Measurements from ENCODE around the gene NHLRC1.
"Not testable (repeated sequence)": the region's sequence is repeated elsewhere in the genome, so short reads cannot be mapped to it uniquely, and the experiment has no call there.

Gene NHLRC1

DNA sequence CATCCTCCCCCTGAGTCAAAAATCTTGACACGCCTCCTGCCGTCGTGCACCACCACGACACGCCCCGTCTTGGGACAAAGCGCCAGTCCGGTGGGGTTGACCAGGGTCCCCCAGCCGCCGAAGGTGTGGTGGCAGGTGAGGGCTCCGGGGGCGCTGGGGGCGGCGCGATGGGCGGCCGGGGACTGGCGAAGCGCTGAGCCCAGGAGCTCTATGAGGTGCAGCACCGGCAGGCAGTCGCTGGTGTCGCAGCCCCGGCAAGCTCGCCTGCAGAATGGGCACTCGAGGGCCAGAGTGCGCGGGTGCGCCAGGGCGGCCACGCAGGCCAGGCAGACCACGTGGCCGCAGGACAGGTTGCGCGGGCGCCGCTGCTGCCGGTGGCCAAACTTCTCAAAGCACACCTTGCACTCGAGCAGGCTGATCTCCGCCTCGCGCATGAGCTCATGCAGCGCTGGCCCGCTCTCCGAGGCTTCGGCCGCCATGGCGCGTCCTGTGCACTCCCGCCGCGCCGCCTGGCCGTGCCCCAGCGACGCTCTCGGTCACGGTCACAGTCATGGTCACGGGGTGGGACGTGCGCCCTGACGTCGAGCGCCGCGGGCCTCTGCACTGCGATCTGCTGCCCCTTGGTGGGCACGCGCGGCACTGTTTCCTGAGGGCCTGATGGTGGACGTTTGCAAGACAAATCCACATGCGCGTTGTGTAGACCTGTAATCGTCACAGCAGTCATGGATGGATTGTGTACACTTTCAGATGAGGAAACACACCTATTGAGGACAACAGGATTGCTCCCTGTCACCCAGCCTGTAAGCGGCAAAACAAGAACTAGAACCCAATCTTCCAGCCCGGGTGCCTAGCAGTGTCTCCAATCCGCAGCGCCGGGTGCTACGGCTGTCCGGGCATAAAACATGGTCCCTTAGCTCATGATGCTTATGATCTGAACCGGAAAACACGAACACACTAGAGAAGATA, at the start of gene NHLRC1:
Gene NHLRC1, minus strand, starts transcription at position 550 of the 966 bp plus-strand sequence. Its CDS starts 71 bp downstream, at position 479.
- no peak for DNase-seq

DNA sequence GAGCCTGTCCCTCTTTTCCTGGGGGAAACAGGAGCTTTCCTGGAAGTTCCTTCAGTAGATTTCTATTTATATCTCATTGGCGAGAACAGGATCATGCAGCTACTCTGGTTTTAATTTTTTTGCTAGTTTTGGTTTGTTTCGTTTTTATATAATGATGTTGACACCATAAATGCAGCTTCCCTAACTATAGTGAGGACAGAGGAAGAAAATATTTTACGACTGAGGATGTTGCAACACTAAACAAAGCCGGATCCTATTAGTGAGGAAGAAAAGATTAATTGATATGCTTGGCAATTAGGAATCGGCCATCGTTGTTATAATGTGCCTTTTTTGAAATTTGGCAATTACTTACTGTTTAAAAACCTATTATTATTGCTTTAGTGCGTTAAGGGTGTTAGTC, 49.4 kb upstream of the NHLRC1 start:
- DNase-seq = no peak

DNA sequence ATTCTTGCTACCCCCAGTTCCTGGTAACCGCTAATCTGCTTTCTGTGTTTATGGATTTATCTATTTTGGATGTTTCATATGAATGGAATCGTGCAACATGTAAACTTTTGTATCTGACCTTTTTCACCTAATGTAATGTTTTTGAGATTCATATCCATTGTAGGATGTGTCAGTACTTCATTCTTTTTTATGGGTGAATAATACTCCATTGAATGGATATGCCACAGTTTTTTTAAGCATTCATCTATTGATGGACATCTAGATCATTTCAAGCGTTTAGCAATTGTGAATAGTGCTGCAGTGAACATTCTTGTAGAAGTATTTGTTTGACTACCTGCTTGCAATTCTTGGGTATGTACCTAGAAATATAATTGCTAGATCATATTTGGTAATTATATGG, 45.8 kb upstream of the NHLRC1 start:
- no peak for DNase-seq

DNA sequence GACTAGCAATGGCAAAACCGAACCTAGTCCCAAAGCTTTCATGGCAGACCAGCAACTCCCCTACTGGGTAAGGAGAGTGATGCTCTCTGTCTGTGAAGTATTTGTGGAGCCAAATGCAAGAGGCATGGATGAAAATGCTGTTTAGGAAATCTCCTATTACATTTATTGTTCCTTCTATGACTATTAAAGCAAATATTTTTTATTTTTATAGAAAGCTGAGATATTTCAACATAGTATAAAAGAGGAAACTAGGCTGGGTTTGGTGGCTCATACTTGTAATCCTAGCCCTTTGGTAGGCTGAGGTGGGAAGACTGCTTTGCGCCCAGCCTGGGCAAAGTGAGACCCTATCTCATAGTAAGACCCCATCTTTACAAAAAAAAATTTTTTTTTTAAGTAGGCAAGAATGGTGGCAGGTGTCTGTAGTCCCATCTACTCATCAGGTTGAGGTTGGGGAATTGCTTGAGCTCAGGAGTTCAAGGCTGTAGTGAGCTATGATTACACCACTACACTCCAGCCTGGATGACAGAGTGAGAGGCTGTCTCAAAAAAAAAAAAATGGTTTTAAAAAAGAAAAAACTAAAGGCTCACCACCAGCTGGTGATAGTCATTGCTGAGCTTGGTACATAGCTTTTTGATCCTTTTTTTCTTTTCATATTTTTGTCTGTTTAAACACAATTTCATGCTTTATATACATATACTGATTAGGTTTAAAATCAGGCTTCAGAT, 44.0 kb upstream of the NHLRC1 start:
- DNase-seq = no peak

DNA sequence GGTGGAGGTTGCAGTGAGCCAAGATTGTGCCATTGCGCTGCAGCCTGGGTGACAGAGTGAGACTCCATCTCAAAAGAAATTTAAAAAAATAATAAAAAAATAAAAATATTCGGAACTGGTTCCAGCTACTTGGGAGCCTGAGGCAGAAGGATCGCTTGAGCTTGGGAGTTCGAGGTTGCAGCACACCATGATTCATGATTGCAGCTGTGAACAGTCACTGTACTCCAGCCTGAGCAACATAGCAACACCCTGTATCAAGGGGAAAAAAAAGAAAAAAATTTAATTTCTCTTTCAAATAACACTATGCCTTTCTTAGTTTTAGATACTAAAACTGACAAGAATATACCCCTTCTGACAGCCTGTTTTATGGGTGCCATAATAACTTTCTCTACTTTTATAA, 43.3 kb upstream of the NHLRC1 start:
- DNase-seq = no peak

DNA sequence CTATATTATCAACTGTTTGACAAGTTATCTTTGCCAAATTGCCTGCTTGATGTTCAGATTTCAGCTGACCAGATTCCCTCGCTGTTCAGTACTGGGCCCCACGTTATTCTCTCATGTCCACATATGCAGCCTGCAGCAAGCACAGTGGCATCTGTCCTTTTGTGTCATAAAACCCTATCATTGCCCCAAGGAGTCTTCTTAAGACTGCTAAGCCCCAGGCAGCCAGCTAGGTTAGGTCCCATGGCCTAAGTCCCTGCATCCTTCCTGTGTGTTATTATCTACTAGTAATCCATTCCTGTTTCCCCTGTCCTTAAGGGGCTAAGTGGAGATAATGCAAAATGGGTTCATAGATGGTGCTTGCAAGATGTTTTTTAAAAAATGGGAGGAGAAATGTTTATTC, 39.9 kb upstream of the NHLRC1 start:
- no peak for DNase-seq

DNA sequence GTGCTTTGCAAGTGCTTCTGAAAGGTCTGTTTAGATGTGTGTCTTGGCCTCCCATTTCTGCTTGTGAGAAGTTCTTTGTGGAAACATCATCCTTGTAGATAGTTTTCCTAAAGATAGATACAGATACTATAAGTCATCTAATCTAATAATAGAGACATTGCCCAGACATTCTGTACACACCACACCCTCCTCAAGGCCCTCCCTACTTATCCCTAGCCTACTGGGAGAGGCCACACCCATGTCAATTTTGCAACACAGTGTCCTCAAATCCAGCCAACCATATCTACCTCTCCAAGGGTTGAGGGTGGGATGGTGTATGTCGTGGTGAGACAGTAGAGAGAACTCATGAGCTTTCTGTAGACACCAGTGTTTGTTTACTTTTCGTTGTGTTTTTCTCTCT, 39.0 kb upstream of the NHLRC1 start:
- DNase-seq = no peak

DNA sequence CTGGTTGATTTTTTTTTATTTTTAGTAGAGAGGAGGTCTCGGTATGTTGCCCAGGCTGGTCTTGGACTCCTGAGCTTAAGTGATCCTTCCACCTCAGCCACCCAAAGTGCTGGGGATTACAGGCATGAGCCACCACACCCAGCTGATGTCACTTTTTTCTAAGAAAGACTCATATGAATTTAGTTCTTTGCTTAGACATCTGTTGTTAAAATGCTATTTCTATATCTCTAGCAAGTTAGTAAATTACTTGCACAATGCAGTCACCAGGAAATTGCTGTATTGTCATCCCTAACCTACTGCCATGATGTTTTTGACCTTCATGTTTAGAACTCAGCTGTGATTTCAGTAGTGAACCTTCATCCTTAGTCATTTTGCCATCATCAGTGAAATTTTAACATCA, 38.4 kb upstream of the NHLRC1 start:
- no peak for DNase-seq

DNA sequence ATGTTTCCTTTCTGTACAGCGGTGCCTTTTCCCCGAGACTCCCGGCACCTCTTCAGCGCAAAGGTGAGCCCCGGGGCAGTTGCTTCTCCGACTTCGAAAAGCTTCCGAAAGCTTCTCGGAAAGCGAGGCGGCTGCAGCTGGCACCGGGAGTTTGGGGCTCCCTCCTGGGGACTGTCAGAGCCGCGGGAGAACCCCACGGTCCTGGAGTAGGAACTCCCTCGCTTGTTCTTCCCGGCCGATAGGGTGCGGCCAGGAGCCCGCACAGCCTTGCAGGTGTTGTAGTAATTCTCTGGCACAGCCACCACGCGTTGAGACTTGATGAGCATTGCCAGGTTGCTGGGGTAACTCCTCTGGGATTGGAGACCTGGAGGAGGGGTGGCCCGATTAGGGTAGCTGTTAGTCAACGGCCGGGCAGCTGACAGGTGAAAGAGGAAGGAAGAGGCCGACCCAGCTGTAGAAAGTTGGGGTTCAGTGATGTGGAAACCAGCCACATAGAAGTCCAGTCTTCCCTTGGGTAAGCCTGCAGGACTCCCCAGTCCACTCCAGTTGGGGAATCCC, 33.5 kb upstream of the NHLRC1 start:
- DNase-seq = peak; percentile 36

DNA sequence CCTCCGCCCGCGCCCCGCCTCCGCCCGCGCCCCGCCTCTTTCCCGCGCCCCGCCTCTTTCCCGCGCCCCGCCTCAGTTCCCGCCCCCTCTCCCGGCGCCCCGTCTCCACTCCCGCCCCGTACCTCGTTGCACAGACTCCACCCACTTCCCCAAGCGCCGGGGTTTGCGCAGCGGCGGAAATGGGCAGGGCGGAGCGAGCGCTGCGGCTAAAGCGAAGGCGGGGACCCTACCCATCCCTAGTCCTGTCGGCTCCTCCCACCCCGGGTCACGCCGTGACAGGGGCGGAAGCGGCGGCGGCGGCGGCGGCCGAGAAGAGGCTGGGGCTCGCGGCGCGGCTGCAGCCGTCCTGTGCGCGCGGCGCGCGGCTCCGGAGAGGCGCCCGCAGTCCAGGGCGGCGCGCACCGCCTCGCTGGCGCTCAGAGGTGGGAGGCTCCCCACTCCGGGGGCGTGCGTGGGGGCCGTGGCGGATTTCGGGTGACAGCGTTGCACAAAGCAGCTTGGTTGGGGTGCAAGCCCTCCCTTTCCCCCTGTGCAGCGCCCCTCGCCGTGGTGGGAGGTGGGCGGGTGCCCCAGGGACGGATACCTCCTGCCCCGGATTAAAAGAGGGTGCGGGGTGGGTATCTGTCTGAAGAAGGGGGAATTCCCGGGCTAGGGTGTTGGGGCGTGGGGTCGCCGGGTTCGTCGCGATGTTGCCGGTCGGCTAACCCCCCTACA, 32.8 kb upstream of the NHLRC1 start, which contains the start of gene KDM1B:
Gene KDM1B, plus strand, starts transcription at position 273 of the 714 bp plus-strand sequence. CDS start 4,474 bp downstream, outside the sequence.
- peak; percentile 85 for DNase-seq

DNA sequence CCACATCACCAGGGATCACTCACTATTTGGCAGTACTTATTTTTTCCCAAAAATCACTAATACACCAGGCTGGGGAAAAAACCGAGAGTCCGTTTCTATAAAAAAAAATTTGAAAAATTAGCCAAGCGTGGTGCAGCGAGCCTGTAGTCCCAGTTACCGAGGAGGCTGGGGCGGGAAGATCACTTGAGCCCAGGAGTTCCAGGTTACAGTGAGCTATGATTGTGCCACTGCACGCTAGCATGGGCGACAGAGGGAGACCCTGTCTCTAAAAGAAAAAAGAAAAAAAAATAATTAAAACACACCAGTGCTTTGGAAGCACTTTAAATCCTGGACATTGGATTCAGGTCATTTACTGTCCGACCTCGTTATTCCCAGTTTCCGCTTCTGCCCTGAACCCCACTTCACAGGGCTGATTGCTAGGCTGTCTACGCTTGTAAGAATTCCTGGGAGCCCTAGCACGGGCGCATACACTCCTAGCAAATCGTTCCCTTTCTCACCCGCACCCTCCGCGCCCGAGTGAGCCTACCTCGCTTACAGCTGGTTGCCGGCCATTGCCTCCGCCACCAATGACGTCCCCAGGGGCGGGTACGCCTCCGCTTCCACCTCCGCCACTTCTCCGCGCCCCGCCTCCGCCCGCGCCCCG, 32.2 kb upstream of the NHLRC1 start, which contains the start of gene TPMT:
Gene TPMT, minus strand, starts transcription at position 571 of the 643 bp plus-strand sequence. CDS start 5,950 bp downstream, outside the sequence.
- no peak for DNase-seq

DNA sequence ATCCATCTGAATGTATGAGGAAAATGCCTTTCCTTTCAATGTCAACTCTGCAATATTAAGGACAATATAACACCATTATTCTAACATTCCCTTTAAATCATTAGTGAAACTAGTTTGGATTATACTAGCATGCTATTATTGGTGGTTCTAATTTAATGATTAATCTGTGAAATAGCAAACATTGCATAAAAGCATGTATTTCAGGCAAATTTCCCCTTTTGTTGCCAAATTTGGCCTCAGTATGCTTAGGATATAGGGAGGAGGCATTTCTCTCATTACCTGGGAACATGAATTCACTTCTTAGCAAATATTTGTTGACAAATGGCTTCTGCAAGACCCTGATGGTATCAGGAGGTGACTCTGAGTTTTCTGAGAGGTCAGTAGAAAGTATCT, 30.8 kb upstream of the NHLRC1 start:
- DNase-seq = no peak

DNA sequence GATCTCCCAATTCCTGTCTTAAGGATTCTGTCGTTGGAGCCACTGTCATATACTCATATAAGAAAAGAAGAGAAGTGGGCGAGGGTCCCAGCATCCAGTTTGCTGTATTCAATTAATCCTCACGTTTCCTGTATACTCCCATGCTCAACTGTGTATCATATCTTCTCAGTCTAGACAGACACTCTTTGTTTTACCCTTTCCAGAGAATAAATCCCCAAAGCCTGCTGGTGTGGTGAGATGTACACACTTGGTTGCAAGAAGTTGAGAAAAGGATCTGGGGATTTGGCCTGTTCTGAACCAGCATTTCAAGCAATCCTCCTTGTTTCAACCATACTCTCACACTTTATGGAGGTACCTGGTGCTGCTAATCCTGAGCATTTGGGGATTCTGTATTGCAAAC, 29.3 kb upstream of the NHLRC1 start:
- DNase-seq = no peak

DNA sequence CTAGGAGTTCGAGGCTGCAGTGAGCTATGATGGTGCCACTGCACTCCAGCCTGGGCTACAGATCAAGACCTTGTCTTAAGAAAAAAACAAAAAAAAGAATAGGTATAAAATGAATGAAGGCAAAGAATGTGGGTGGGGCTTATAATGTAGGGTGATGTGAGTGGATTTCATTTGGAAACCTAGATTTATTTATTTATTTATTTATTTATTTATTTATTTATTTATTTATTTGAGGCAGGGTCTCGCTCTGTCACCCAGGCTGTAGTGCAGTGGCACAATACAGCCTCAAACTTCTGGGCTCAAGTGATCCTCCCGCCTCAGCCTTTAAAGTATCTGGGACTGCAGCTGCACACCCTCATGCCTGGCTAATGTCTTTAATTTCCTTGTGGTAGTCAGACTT, 28.9 kb upstream of the NHLRC1 start:
- not testable (repeated sequence) for DNase-seq

DNA sequence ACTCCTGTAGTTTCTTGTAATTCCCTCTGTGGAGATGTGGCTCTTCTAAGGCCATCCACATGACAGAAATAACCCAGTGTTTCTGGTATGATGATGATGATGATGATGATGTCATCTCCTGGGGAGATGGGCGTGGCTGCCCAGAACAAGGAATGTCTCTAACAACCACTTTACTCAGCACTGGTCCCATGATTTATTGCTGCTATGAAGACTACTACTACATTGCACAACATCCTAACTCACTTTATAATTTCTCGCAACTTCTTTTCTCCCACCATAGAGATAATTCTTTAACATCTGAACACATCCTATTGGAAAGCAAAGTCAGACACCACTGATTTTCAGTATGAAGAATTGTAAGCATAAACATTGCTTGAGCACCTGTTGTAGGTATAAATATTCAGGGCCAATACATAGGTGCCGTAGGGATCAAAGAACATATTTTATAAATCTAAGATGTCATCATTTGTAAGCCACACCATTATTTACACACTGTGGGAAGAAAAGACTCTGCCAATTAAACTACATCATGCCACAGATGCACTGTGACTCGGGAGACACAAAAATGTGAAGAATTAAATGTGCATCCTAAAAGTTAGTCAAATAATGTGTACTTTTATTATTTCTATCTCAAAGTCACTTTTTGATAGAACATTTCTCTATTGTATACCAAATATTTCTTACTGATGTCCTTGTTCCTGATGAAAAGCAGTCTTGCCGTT, 26.0 kb upstream of the NHLRC1 start:
- no peak for DNase-seq

DNA sequence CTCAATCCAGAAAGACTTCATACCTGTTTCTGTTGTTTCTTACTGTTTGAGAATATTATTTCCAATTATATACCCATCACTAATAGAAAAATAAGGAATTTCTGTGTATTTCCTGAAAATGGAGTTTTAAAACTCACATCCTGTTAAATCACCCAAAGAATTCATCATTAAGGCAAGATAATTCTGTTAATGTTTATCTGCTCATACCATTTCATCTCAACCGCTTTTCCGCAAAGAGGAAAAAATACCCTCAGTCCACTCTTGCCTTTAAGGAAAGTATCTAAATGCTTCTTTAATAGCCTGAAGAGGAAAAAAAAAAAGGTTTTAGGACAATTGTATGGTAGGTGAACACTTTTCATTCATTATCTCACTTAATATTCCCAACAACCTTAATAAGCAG, 25.1 kb upstream of the NHLRC1 start:
- no peak for DNase-seq

DNA sequence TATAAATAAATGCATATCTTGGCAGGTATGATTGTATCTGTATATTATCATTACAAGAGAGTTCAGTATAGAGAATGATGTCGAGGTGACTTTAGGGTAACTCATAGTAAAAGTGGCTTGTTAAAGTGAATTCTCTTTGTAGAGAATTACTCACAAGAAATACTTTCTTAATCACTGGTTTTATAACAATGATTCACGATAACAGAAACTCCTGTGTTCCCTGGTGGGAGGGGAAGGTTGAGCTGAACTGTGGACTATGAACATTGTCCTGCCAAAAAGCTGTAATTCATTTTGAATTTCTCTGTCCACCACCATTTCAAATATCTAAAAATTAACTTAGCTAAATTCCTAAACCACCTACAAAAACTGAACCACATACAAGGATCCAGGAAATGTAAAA, 24.7 kb upstream of the NHLRC1 start:
- no peak for DNase-seq

DNA sequence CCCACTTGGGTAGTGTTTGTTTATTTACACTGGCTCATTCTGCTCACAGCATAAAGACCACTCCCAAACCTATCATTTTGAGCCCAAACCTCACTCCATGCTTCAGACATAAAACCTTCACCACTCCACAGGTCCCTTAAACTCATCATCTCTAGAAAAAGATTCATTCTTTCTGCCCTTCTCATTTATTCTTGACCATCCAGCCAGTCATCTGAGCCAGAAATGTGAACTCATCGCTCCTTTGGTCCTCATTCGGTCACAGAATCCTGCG, 20.0 kb upstream of the NHLRC1 start:
- DNase-seq = no peak

DNA sequence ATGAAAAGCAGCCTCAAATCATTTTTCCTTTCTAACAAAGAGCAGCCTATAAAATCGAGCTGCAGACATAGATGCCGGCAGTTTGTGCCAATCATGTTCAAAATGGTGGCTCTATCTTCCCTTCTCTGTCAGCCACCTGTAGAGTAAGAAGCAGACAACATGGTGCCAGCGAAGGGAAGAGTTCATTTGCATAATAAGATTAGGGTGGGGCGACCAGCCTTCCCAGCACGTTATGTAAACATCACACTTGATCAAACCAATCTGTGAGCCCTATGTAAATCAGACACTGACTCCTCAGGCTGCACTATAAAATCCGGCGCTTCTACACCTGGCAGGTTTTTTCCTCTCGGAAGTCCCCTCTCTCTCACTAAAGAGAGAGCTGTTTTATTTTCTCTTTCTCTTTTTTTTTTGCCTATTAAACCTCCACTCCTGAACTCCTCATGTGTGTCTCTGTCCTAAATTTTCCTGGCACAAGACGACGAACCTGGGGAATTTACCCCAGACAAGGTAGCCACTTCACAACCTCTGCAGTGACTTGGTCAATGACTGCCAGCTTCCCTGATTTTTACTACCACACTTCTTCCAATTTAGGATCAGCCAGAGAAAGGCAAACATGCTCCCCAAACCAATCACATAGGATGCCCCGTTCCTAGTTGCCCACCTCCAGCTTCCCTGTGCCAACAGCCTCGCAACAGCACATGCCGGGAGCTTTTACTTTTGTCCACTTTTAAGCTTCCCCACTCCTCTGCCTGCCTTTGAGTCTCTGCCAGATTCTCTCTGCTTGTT, 19.5 kb upstream of the NHLRC1 start:
- no peak for DNase-seq

DNA sequence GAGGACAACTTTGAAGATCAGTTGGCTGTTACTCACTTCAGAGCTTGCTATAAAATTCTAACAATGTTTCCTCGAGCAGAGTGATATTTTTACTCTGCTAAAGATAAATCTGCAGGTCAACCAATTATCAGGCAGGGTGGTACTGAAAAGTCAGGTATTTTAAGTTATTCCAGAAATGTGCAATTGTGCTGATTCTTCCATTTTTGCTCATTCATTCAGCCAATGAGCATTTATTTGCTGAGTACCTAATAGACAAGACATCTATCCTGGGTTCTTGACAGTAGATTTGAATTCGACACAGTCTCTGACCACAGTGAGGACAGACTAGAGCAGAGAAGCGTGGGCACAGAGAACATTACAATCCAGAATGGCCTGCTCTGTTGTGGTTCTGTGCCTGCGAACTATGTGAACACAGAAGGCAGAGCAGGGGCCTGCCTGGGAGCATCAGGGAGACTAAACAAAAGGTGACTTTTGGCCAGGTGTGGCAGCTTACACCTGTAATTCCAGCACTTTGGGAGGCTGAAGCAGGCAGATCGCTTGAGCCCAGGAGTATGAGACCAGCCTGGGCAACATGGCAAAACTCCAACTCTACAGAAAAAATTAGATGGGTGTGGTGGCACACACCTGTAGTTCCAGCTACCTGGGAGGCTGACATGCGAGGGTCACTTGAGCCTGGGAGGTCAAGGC, 17.6 kb upstream of the NHLRC1 start:
- DNase-seq = no peak

Data from NCI-H1694 treated with DMSO at 0.1 percent for 48 hours (cell line).